OCI-LY7 (cell line): ENCODE results near the gene PDSS1. TPM values are rescaled to one million over a fixed set of nuclear protein-coding genes. Genes with fewer than 3 reads are reported as not detected.
"Not testable (repeated sequence)": the region's sequence is repeated elsewhere in the genome, so short reads cannot be mapped to it uniquely, and the experiment has no call there.

Source experiments
- BruUV-seq: library from RNA; stranded (reverse); fragments of 400-500 nt; replicated peaks from 2 replicates; lab custom pipeline; 2021; lab: Mats Ljungman, UMichigan
- CTCF ChIA-PET: fragments of 300-600 bp; sonication (Branson Sonifier 250); formaldehyde crosslinking; loops from one replicate; lab custom pipeline; 2022; ENCODE audit warnings: antibody characterized with exemption; ENCODE audit not compliant: unreplicated experiment; lab: Charles Lee
- POLR2A ChIA-PET: fragments of 300-600 bp; sonication (Branson Sonifier 250); formaldehyde crosslinking; loops from one replicate; lab custom pipeline; 2022; ENCODE audit warnings: antibody characterized with exemption; lab: Charles Lee
- DNase-seq: peaks from one replicate; pipeline ENCODE4 v3.0.0-alpha.2; 2015; ENCODE audit warnings: low spot score
- H2AFZ ChIP-seq: fragments of 200-600 bp; sonication (generic), shearing (Covaris generic); 2 replicates; pipeline ENCODE4 v1.6.1; 2014; ENCODE audit warnings: mild to moderate bottlenecking, antibody characterized with exemption, low read length, moderate library complexity
- H3K27ac ChIP-seq: fragments of 200-600 bp; sonication (generic); 2 replicates; pipeline ENCODE4 v1.5.1; 2014; ENCODE audit warnings: mixed run types, low read depth, mild to moderate bottlenecking, moderate library complexity, low read length, inconsistent platforms; ENCODE audit not compliant: poor library complexity, severe bottlenecking
- H3K36me3 ChIP-seq: fragments of 200-600 bp; sonication (generic); 2 replicates; pipeline ENCODE4 v1.6.1; 2014; ENCODE audit warnings: mild to moderate bottlenecking, antibody characterized with exemption, low read length, moderate library complexity, mixed read lengths; ENCODE audit not compliant: insufficient read depth
- H3K4me1 ChIP-seq: fragments of 200-600 bp; sonication (generic); 2 replicates; pipeline ENCODE4 v1.5.1; 2014; ENCODE audit warnings: mild to moderate bottlenecking, low read length; ENCODE audit not compliant: insufficient read depth, poor library complexity, severe bottlenecking
- H3K4me2 ChIP-seq: fragments of 200-600 bp; sonication (generic); 2 replicates; pipeline ENCODE4 v1.6.1; 2014; ENCODE audit warnings: mild to moderate bottlenecking, low read length
- H3K4me3 ChIP-seq: fragments of 200-600 bp; sonication (generic); 2 replicates; pipeline ENCODE4 v1.5.1; 2014; ENCODE audit warnings: mild to moderate bottlenecking, low read depth, low read length; ENCODE audit not compliant: poor library complexity, severe bottlenecking
- H3K79me2 ChIP-seq: fragments of 200-600 bp; sonication (generic); 2 replicates; pipeline ENCODE4 v1.6.1; 2016; ENCODE audit warnings: low read depth, mild to moderate bottlenecking, low read length, moderate library complexity, mixed read lengths; ENCODE audit not compliant: insufficient read depth
- H3K9me2 ChIP-seq: fragments of 200-600 bp; sonication (generic); 2 replicates; pipeline ENCODE4 v1.6.1; 2016; ENCODE audit warnings: mild to moderate bottlenecking, low read length, mixed read lengths; ENCODE audit not compliant: insufficient read depth
- H3K9me3 ChIP-seq: fragments of 200-600 bp; sonication (generic); 2 replicates; pipeline ENCODE4 v1.6.1; 2014; ENCODE audit warnings: mild to moderate bottlenecking, mixed run types, low read length, mixed read lengths
- H4K20me1 ChIP-seq: fragments of 200-600 bp; sonication (generic); 2 replicates; pipeline ENCODE4 v1.6.1; 2014; ENCODE audit warnings: mild to moderate bottlenecking, antibody characterized with exemption, low read length, moderate library complexity, mixed read lengths; ENCODE audit not compliant: insufficient read depth
- CTCF ChIP-seq: fragments of 200-600 bp; sonication (generic); conservative IDR thresholded peaks from 2 replicates; pipeline ENCODE4 v1.5.1; 2014; ENCODE audit warnings: mild to moderate bottlenecking, antibody characterized with exemption, low read length, moderate library complexity, mixed read lengths
- EZH2phosphoT487 ChIP-seq: fragments of 200-600 bp; sonication (generic); IDR thresholded peaks from 2 replicates; pipeline ENCODE4 v1.6.1; 2018; ENCODE audit warnings: low read depth, borderline replicate concordance, mild to moderate bottlenecking, mixed run types, antibody characterized with exemption, low read length, moderate library complexity, mixed read lengths
- intact Hi-C: fragments of 100-400 bp; cut with micrococcal nuclease; formaldehyde crosslinking; loops from one replicate; pipeline ENCODE4 v1.10.0; 2022; ENCODE audit not compliant: unreplicated experiment
- total RNA-seq, 2 experiments: library from RNA; depleted of rRNA in 1 of 2; stranded (reverse); fragments of >200 nt in 1 of 2; shearing (Covaris generic) in 1 of 2; gene quantifications; 2 replicates each; pipeline ENCODE4 v1.2.3, GENCODE V29; 2014 to 2022

Gene PDSS1
- total RNA-seq, 2 experiments from 2014 or later, result 16.9 to 20.4 TPM

- intact Hi-C loops, result loop anchor here (5.0 kb wide), 1 partner anchor 201 kb away; no protein-coding TSS in a partner anchor
- no peak overlapping the region for H3K27ac ChIP-seq
- TF ChIP-seq EZH2phosphoT487 (no peak), CTCF (no peak)
- no peaks in the 10 kb centered on the region for H3K36me3 ChIP-seq
- H3K4me1 ChIP-seq, result peaks cover 13% of the 10 kb centered on the region
- H3K9me2 ChIP-seq, result no peaks in the 10 kb centered on the region
- no TSS peak for BruUV-seq
- no peaks in the 10 kb centered on the region for H4K20me1 ChIP-seq
- H3K79me2 ChIP-seq, result no peaks in the 10 kb centered on the region
- H2AFZ ChIP-seq, result no peak overlapping the region
- DNase-seq, result no peak
- H3K9me3 ChIP-seq, result no peaks in the 10 kb centered on the region
- ChIA-PET CTCF (no interaction called here), POLR2A (no interaction called here)
- no peak overlapping the region for H3K4me3 ChIP-seq
- no peak overlapping the region for H3K4me2 ChIP-seq
These were observed 16.4 kb upstream of the PDSS1 start for GRCh38 chr10:26681076-26681475.

DNA sequence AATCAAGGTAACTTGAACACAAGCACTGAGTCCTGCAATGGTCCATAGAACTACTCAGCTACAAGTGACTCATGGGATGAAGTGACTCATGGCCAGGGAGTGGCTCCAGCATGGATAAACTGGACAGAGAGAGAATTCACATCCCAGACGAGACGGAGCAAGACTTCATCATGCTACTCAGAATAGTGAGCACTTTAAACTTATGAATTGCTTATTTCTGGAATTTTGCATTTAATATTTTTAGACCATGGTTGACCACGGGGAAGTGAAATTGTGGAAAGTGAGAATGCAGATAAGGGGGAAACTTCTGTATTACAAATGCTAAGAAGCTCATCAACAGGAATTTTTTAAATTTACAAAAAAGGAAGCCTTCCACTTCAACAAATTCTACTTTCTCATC, 15.5 kb upstream of the PDSS1 start:
- intact Hi-C loops, result loop anchor here (5.0 kb wide), 1 partner anchor 200 kb away; no protein-coding TSS in a partner anchor
- BruUV-seq, H3K27ac ChIP-seq, DNase-seq, CTCF ChIA-PET, H3K9me3 ChIP-seq, H4K20me1 ChIP-seq, H3K4me2 ChIP-seq, H3K36me3 ChIP-seq, H3K4me3 ChIP-seq, H3K9me2 ChIP-seq, H3K79me2 ChIP-seq: not testable (repeated sequence)
- Histone ChIP-seq H3K4me1 (peaks cover 13% of the 10 kb centered on the region), H2AFZ (peak overlapping the region; percentile 52; the same call in 1 of the 2 replicates)
- POLR2A ChIA-PET, result interaction anchor here (1.0 kb wide), 1 partner anchor 15 kb away, joined by 6 read pairs; the partner anchor contains the start of gene PDSS1

DNA sequence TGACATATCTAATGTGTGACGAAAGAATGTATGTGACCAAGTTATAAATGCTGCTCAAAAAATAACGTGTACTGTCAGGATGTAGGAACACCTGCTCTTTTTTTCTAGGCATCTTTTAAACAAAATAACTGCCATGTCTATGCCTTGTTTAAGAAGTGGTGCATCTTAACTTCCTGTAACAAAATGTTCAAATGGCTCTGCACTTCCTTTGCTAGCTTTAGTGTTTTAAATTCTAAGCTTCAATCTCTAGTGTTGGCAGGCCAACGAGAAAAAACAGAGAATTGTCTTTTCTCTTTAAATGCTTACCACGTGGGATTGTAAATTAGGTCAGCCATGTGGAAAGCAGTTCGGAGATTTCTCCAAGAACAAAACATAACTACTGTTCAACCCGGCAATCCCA, 14.6 kb upstream of the PDSS1 start:
- Histone ChIP-seq H3K9me3 (no peaks in the 10 kb centered on the region), H2AFZ (peak overlapping the region; percentile 52; the same call in 1 of the 2 replicates), H3K27ac (no peak overlapping the region), H3K9me2 (no peaks in the 10 kb centered on the region), H3K4me3 (no peak overlapping the region), H4K20me1 (no peaks in the 10 kb centered on the region), H3K4me1 (peaks cover 13% of the 10 kb centered on the region), H3K36me3 (no peaks in the 10 kb centered on the region), H3K4me2 (no peak overlapping the region), H3K79me2 (no peaks in the 10 kb centered on the region)
- CTCF ChIA-PET, result no interaction called here
- intact Hi-C loops, result loop anchor here (5.0 kb wide), 1 partner anchor 199 kb away; no protein-coding TSS in a partner anchor
- peak; percentile 25 for DNase-seq
- BruUV-seq, result no TSS peak
- TF ChIP-seq CTCF, result no peak
- no peak for TF ChIP-seq EZH2phosphoT487
- POLR2A ChIA-PET, result interaction anchor here (0.6 to 1.0 kb wide), 2 partner anchors 14 to 360 kb away, joined by 3 to 6 read pairs; partner anchors contain the start of gene PDSS1
